Neural progenitor cell (in vitro differentiated cells): Measurements from ENCODE around the gene SH3PXD2B.

ENCODE experiments used
- CTCF ChIP-seq: fragments of 200-600 bp; sonication (generic); IDR thresholded peaks from 2 replicates; pipeline ENCODE4 v1.5.1; 2017; ENCODE audit warnings: antibody characterized with exemption, mild to moderate bottlenecking
- EZH2 ChIP-seq: fragments of 200-600 bp; sonication (generic); IDR thresholded peaks from 2 replicates; pipeline ENCODE4 v1.6.1; 2017; ENCODE audit warnings: antibody characterized with exemption, mild to moderate bottlenecking, moderate library complexity

GRCh38 chr5:172389578-172390112 lies 64.7 kb downstream of the SH3PXD2B start:
- no peak for TF ChIP-seq CTCF
- TF ChIP-seq EZH2 = no peak
